Heart left ventricle (tissue), 16 donors: Measurements from ENCODE around the gene NPS. TPM values are rescaled to one million over a fixed set of nuclear protein-coding genes. Genes with fewer than 3 reads are reported as not detected.

Experiments used
- ATAC-seq, 4 donors: fragments of 200-7000 bp; cut with Tn5 transposase; one replicate each; pipeline ENCODE4 v1.9.1; 2020 to 2022; ENCODE audit warnings: moderate library complexity in 4 of 4, mild to moderate bottlenecking in 3 of 4, moderate number of reproducible peaks in 1 of 4
- DNase-seq, 5 donors: peaks; one replicate each; pipeline ENCODE4 v3.0.0-alpha.2; 2020
- H3K27ac ChIP-seq, 12 donors: fragments of 200-600 bp; sonication (generic) in 4 of 12; one replicate each; pipeline versions ENCODE4 v1.5.0 to v1.8.0; 2016 to 2022; ENCODE audit warnings: mild to moderate bottlenecking in 2 of 12
- H3K27me3 ChIP-seq, 9 donors: fragments of 200-600 bp; sonication (generic) in 2 of 9; one replicate each; pipeline versions ENCODE4 v1.5.1 to v1.8.0; 2016 to 2022; ENCODE audit warnings: mild to moderate bottlenecking in 3 of 9
- H3K36me3 ChIP-seq, 9 donors: fragments of 200-600 bp; sonication (generic) in 2 of 9; one replicate each; pipeline versions ENCODE4 v1.5.0 to v1.8.0; 2018 to 2022; ENCODE audit warnings: mild to moderate bottlenecking in 2 of 9
- H3K4me1 ChIP-seq, 12 donors: fragments of 200-600 bp; sonication (generic) in 4 of 12; one replicate each; pipeline versions ENCODE4 v1.5.0 to v1.8.0; 2016 to 2022; ENCODE audit warnings: mild to moderate bottlenecking in 3 of 12
- H3K4me3 ChIP-seq, 12 donors: fragments of 200-600 bp; sonication (generic) in 4 of 12; one replicate each; pipeline versions ENCODE4 v1.5.0 to v1.8.0; 2017 to 2022; ENCODE audit warnings: mild to moderate bottlenecking in 9 of 12, moderate library complexity in 4 of 12
- H3K9me3 ChIP-seq, 12 donors: fragments of 200-600 bp; sonication (generic) in 4 of 12; one replicate each; pipeline versions ENCODE4 v1.5.0 to v1.8.0; 2016 to 2022; ENCODE audit warnings: mild to moderate bottlenecking in 1 of 12
- POLR2A ChIP-seq, 2 donors: fragments of 450-650 bp; IDR thresholded peaks; one replicate each; pipeline ENCODE4 v1.6.1; 2017; ENCODE audit warnings: antibody characterized with exemption in 2 of 2, mild to moderate bottlenecking in 2 of 2, moderate library complexity in 2 of 2
- WGBS, 4 donors: extraction: QIAGEN DNeasy Blood & Tissue Kit in 2 of 4; methylation state at CpG; one replicate each; pipeline versions ENCODE4 v1.1.5 to v1.1.7; 2013 to 2018; 5-methylcytosine and 5-hydroxymethylcytosine counted together
- intact Hi-C, 10 donors: fragments of 100-400 bp; cut with DNase I; formaldehyde crosslinking; loops; one replicate each; pipeline versions ENCODE4 v1.11.1 to v1.14.2; 2022
- polyA plus RNA-seq, 2 donors: library from polyadenylated mRNA; stranded (reverse); fragments of 200-250 nt; gene quantifications; one replicate each; pipeline ENCODE4 v1.2.3, GENCODE V29; 2013
- total RNA-seq, 9 donors: library from RNA; depleted of rRNA in 2 of 9; stranded (reverse); fragments of >200 nt in 2 of 9; fragmentation: NEBNext Ultra II Directional in 3 of 9; extraction: Animal tissue kit (Norgen Biotek cat#: 25700) in 3 of 9; gene quantifications; one replicate each; pipeline versions ENCODE4 v1.1.0 to v1.2.4, GENCODE V29; 2016 to 2023
- TF ChIP-seq, protein P1 (sequence below), 12 donors: fragments of 200-600 bp; sonication (generic) in 4 of 12; IDR thresholded peaks; one replicate each; pipeline versions ENCODE4 v1.5.0 to v1.8.0; 2018 to 2022; ENCODE audit warnings: antibody characterized with exemption in 12 of 12, mild to moderate bottlenecking in 5 of 12
- donor health status: ischemic (EF 13 %, LVEDD 7.1; RV severe dilation, severe dysfunction).
- donor health status: healthy with polysubstance abuse.
- donor health status: DM: no; HTN: yes; CAD: no.
- donor health status: DM: no; HTN: no; CAD: no.
- donor health status: ischemic (EF 25% LVEDD 6.9; RV normal size, moderate dysfunction).
- donor health status: ischemic (EF 25% LVEDD 5.7; RV mildly dilated, moderate dysfunction).
- donor health status: healthy.
- donor health status: DM: yes; HTN: yes; CAD: no.
- donor health status: ischemic (EF 35%, LVEDD 5.7; RV mildly dilated, moderate dysfunction).
- donor health status: nonischemic (EF 11% LVEDD 7.7; RV severe dilation, severe dysfunction).
- donor health status: DM: yes; HTN: yes; CAD: no.
- donor health status: PGD.
- donor health status: ischemic (EF 29% LVEDD 5.4; RV normal size, mild dysfunction).
- donor health status: nonischemic (EF 23%, LVEDD 6.1; RV moderate dilation, normal function).

NPS gene
- total and polyA plus RNA-seq, 11 donors: not detected

DNA sequence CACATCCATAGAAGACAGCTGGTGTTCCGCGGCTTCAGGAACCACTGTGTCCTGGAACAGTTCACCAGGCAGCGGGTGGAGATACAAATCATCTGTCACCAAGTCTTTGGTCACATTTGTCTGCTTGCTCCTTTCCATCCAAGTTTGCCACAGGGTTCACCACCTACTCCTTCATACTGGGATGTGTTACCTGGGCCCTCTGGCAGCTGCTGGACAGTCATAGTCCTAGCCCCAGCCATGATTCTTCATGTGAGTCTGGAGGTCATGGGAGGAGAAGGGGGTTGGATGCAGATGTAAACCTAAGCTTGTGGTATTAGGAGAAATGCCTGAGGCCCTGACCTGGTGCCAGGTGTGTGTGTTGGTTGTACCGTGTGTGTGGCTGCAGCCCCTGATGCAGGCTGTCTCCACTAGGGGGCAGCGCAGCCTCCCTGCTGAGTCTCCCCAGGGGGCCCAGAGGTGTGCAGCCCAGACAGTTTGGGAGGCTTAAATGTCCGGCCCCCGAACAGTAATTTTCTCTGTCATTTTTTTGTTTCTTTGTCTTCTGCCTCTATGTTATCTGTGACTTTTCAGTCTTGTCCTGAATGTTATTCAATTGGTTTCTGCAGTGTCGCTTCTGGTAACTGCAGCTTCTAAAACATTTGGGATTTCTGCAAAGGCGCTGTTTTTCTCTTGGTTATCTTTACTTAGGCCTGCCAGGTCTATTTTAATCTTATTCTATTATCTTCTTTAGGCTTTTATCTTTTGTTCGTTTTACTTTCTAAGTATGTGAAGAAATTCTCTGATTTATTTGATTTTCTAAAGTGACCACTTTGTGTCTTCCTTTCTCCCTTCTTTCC lies 14.8 kb downstream of the NPS start:
- intact Hi-C loops: loop anchor here in 1 of 10 donors (10.0 kb wide), 1 partner anchor 291 kb away; no protein-coding TSS in a partner anchor
- 59 to 62% (median 60%) methylated on average over 10 of the region's 10 CpGs for WGBS, 4 donors
- Histone ChIP-seq H3K27me3 (peaks cover 0 to 7% (median 0%) of the 10 kb centered on the region in 9 donors), H3K4me1 (no peaks in the 10 kb centered on the region), H3K9me3 (no peaks in the 10 kb centered on the region), H3K4me3 (no peak overlapping the region), H3K27ac (peak overlapping the region in 1 of 12 donors; percentile 14), H3K36me3 (no peaks in the 10 kb centered on the region)
- ATAC-seq (peak in 1 of 4 donors; percentile 52), DNase-seq (no peak)
- TF ChIP-seq POLR2A (IDR thresholded peaks at IDR 0.05): no peak
- TF ChIP-seq, protein P1, sequence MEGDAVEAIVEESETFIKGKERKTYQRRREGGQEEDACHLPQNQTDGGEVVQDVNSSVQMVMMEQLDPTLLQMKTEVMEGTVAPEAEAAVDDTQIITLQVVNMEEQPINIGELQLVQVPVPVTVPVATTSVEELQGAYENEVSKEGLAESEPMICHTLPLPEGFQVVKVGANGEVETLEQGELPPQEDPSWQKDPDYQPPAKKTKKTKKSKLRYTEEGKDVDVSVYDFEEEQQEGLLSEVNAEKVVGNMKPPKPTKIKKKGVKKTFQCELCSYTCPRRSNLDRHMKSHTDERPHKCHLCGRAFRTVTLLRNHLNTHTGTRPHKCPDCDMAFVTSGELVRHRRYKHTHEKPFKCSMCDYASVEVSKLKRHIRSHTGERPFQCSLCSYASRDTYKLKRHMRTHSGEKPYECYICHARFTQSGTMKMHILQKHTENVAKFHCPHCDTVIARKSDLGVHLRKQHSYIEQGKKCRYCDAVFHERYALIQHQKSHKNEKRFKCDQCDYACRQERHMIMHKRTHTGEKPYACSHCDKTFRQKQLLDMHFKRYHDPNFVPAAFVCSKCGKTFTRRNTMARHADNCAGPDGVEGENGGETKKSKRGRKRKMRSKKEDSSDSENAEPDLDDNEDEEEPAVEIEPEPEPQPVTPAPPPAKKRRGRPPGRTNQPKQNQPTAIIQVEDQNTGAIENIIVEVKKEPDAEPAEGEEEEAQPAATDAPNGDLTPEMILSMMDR (IDR thresholded peaks at IDR 0.05): peak; percentile 31 to 68 (median 48)

DNA sequence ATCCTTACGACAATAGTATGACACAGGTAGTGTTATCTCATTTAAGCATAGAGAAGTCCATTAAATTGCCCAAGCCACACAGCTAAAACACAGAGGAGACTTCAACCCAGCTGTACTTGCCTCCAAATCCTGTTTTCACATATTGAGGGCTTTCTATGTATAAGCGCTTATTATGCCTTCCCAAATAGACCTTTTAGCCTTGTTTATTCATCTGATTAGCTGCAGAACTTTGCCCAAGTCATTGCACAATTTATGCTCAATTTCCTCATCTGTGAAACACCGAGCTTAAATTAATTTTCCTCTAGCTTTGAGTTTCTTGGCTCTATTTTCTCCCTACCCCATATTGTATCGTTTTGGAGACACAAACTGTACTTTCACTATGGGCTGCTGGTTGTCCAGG lies 15.5 kb downstream of the NPS start:
- Histone ChIP-seq H3K9me3 (no peaks in the 10 kb centered on the region), H3K27me3 (peaks cover 0 to 7% (median 0%) of the 10 kb centered on the region in 9 donors), H3K4me3 (no peak overlapping the region), H3K4me1 (no peaks in the 10 kb centered on the region), H3K36me3 (no peaks in the 10 kb centered on the region), H3K27ac (peak overlapping the region in 1 of 12 donors; percentile 14)
- ATAC-seq (no peak), DNase-seq (no peak)
- intact Hi-C loops: loop anchor here in 2 of 10 donors (5.0 to 10.0 kb wide), 2 partner anchors 288 to 290 kb away; no protein-coding TSS in a partner anchor
- 70 to 78% (median 74%) methylated on average over 4 of the region's 4 CpGs for WGBS, 4 donors
- TF ChIP-seq, protein P1 (IDR thresholded peaks at IDR 0.05): no peak
- no peak for TF ChIP-seq POLR2A (IDR thresholded peaks at IDR 0.05)

DNA sequence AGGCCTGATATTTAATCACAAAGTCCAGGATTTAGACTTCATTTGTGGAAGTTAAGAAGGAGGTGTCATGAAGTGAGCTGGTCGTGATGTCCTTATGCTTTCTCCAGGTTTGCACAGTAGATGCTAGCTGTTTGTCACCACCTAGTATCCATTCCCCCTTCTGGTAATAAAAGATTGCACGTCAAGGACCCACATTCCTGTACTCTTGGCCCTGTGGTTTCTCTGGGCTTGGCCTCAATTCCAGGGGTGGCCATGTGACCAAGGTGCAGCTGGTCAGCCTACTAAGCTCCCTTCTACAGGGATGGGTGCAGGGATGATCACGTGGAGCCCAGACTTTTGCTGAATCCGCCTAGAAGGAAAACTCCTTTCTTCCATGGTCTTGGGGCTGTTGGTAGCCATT lies 16.5 kb downstream of the NPS start:
- Histone ChIP-seq H3K27me3 (peaks cover 0 to 7% (median 0%) of the 10 kb centered on the region in 9 donors), H3K4me1 (no peaks in the 10 kb centered on the region), H3K27ac (peak overlapping the region in 1 of 12 donors; percentile 14), H3K9me3 (no peaks in the 10 kb centered on the region), H3K4me3 (no peak overlapping the region), H3K36me3 (no peaks in the 10 kb centered on the region)
- no peak for ATAC-seq
- no peak for TF ChIP-seq POLR2A (IDR thresholded peaks at IDR 0.05)
- TF ChIP-seq, protein P1 (IDR thresholded peaks at IDR 0.05): no peak
- 76 to 86% (median 80%) methylated on average over 4 of the region's 4 CpGs for WGBS, 4 donors
- intact Hi-C loops: loop anchor here in 2 of 10 donors (5.0 to 10.0 kb wide), 2 partner anchors 287 to 289 kb away; no protein-coding TSS in a partner anchor
- DNase-seq: no peak

DNA sequence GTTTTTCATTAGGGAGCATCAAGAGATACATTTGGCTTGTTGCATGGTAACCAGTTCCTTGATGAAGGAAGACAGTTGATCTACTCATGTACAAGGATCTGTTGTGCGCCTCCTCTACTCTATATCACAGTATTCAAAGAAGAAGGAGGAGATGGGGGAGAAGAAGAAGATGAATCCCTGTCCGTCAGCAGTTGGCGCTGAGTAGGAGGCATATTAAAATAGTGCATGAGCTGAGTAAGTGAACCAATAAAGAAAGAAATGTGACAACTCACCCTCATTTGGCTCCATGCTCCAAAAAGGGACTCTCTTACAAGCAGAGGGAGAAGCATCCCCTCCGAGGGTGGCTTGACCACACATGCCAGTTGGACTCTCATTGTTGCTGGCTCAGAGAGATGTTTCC lies 20.1 kb downstream of the NPS start:
- intact Hi-C loops: loop anchor here in 2 of 10 donors (5.0 to 10.0 kb wide), 2 partner anchors 283 to 286 kb away; no protein-coding TSS in a partner anchor
- Histone ChIP-seq H3K9me3 (peaks cover 0 to 17% (median 7%) of the 10 kb centered on the region in 12 donors), H3K4me1 (peaks cover 0 to 6% (median 0%) of the 10 kb centered on the region in 12 donors), H3K4me3 (no peak overlapping the region), H3K27me3 (peaks cover 0 to 2% (median 0%) of the 10 kb centered on the region in 9 donors), H3K27ac (no peak overlapping the region), H3K36me3 (no peaks in the 10 kb centered on the region)
- ATAC-seq (no peak), DNase-seq (no peak)
- TF ChIP-seq, protein P1 (IDR thresholded peaks at IDR 0.05): no peak
- no peak for TF ChIP-seq POLR2A (IDR thresholded peaks at IDR 0.05)
- 77 to 89% (median 86%) methylated on average over 4 of the region's 4 CpGs for WGBS, 4 donors
